ENCODE data around the gene CDX4.
"Not testable (repeated sequence)": the region's sequence is repeated elsewhere in the genome, so short reads cannot be mapped to it uniquely, and the experiment has no call there.

The CDX4 gene

DNA sequence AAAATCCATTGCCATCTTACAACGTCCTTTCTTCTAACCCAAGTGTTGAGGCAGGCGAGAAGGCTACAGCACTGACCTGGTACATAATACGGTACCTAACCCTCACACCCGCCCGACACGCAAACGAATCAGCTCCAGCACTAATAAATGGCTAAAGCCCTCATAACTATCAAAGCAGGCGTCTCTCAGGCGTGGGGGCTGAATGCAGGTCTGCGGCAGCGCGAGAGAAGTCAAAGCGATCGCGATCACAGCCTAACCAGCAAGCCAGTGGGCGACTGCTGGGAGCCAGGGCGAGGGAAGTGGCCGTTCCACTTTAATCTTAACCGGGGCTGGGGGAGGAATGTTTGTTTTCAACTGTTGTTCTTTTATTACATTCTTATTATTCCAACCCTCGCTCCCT lies 1.5 kb downstream of the CDX4 start:
- no peak for DNase-seq (ENCODE audit: low read depth)
- no peak overlapping the region for H3K4me3 ChIP-seq (ENCODE audit: control insufficient read depth, low read depth, low read length)
- TF ChIP-seq, protein P1, sequence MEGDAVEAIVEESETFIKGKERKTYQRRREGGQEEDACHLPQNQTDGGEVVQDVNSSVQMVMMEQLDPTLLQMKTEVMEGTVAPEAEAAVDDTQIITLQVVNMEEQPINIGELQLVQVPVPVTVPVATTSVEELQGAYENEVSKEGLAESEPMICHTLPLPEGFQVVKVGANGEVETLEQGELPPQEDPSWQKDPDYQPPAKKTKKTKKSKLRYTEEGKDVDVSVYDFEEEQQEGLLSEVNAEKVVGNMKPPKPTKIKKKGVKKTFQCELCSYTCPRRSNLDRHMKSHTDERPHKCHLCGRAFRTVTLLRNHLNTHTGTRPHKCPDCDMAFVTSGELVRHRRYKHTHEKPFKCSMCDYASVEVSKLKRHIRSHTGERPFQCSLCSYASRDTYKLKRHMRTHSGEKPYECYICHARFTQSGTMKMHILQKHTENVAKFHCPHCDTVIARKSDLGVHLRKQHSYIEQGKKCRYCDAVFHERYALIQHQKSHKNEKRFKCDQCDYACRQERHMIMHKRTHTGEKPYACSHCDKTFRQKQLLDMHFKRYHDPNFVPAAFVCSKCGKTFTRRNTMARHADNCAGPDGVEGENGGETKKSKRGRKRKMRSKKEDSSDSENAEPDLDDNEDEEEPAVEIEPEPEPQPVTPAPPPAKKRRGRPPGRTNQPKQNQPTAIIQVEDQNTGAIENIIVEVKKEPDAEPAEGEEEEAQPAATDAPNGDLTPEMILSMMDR (IDR thresholded peaks at IDR 0.05; ENCODE audit: control insufficient read depth, insufficient read depth, low read depth, low read length, missing control alignments): no peak

GRCh38 chrX:73455171-73455570 lies 8.3 kb downstream of the CDX4 start:
- no peak overlapping the region for H3K4me3 ChIP-seq (ENCODE audit: control insufficient read depth, low read depth, low read length)
- no peak for DNase-seq (ENCODE audit: low read depth)
- TF ChIP-seq, protein P1 (IDR thresholded peaks at IDR 0.05; ENCODE audit: control insufficient read depth, insufficient read depth, low read depth, low read length, missing control alignments): no peak

DNA sequence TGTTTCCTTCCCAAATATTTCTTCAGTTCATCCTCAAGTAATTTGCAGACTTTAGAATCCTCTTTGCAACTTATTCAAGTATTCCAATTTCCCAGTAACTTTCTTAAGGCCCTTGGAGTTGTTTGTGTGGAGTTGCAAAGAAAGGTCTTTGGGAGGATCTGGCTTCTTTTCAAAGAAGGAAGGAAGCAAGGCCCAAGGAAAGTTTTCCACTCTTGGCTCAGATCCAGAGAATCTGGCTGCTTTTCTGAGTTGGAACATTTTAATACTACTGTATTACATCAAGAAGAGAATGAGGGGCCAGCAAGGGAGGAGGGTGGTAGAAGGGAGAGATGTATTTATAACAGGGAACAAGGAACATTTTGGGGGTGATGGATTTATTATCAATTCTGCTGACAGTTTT lies 10.5 kb downstream of the CDX4 start:
- H3K4me3 ChIP-seq (ENCODE audit: control insufficient read depth, low read depth, low read length): no peak overlapping the region
- TF ChIP-seq, protein P1 (IDR thresholded peaks at IDR 0.05; ENCODE audit: control insufficient read depth, insufficient read depth, low read depth, low read length, missing control alignments): no peak
- no peak for DNase-seq (ENCODE audit: low read depth)

GRCh38 chrX:73468376-73468775 lies 21.5 kb downstream of the CDX4 start:
- no peak for DNase-seq (ENCODE audit: low read depth)
- no peak overlapping the region for H3K4me3 ChIP-seq (ENCODE audit: control insufficient read depth, low read depth, low read length)
- TF ChIP-seq, protein P1 (IDR thresholded peaks at IDR 0.05; ENCODE audit: control insufficient read depth, insufficient read depth, low read depth, low read length, missing control alignments): no peak

GRCh38 chrX:73478961-73479360 lies 32.1 kb downstream of the CDX4 start:
- DNase-seq (ENCODE audit: low read depth): no peak
- H3K4me3 ChIP-seq (ENCODE audit: control insufficient read depth, low read depth, low read length): no peak overlapping the region
- TF ChIP-seq, protein P1 (IDR thresholded peaks at IDR 0.05; ENCODE audit: control insufficient read depth, insufficient read depth, low read depth, low read length, missing control alignments): no peak

DNA sequence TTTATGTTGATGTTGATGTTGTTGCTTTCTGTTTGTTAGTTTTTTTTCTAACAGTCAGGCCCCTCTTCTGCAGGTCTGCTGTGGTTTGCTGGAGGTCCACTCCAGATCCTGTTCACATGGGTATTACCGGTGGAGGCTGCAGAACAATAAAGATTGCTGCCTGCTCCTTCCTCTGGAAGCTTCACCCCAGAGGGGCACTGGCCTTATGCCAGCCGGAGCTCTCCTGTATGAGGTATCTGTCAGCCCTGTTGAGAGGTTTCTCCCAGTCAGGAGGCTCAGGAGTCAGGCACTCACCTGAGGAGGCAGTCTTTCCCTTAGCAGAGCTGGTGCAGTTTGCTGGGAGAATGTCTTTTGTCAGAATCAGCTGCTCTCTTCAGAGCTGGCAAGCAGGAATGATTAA lies 34.7 kb downstream of the CDX4 start:
- TF ChIP-seq, protein P1 (IDR thresholded peaks at IDR 0.05; ENCODE audit: control insufficient read depth, insufficient read depth, low read depth, low read length, missing control alignments): no peak
- H3K4me3 ChIP-seq (ENCODE audit: control insufficient read depth, low read depth, low read length): no peak overlapping the region
- no peak for DNase-seq (ENCODE audit: low read depth)

- no peak for DNase-seq (ENCODE audit: low read depth)
- no peak overlapping the region for H3K4me3 ChIP-seq (ENCODE audit: control insufficient read depth, low read depth, low read length)
- TF ChIP-seq, protein P1 (IDR thresholded peaks at IDR 0.05; ENCODE audit: control insufficient read depth, insufficient read depth, low read depth, low read length, missing control alignments): no peak
Observed at GRCh38 chrX:73490661-73491060, 43.8 kb downstream of the CDX4 start.

DNA sequence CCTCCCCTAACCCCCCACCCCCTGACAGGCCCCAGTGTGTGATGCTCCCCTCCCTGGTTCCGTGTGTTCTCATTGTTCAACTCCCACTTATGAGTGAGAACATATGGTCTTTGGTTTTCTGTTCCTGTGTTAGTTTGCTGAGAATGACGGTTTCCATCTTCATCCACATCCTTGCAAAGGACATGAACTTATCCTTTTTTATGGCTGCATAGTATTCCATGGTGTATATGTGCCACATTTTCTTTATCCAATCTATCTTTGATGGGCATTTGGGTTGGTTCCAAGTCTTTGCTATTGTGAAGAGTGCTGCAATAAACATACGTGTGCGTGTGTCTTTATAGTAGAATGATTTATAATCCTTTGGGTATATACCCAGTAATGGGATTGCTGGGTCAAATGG lies 45.3 kb downstream of the CDX4 start:
- H3K4me3 ChIP-seq (ENCODE audit: control insufficient read depth, low read depth, low read length); DNase-seq (ENCODE audit: low read depth): not testable (repeated sequence)

Data from AG09309 (cell line).